HCT116 (cell line): Measurements from ENCODE around the gene ACTL7A. TPM values are rescaled to one million over a fixed set of nuclear protein-coding genes. Genes with fewer than 3 reads are reported as not detected.

Experiments used
- ATAC-seq: fragments of 200-7000 bp; cut with Tn5 transposase; 2 replicates; pipeline ENCODE4 v1.9.1; 2020; ENCODE audit warnings: mild to moderate bottlenecking, moderate library complexity
- BruUV-seq: library from RNA; stranded (reverse); fragments of 400-500 nt; replicated peaks from 2 replicates; lab custom pipeline; 2021; lab: Mats Ljungman, UMichigan
- CTCF ChIA-PET: fragments of 300-600 bp; sonication (Branson Sonifier 250); formaldehyde crosslinking; loops from one replicate; lab custom pipeline; 2021; ENCODE audit warnings: antibody characterized with exemption; lab: Charles Lee
- POLR2A ChIA-PET: fragments of 300-600, 350-600 bp; sonication (Branson Sonifier 250); formaldehyde crosslinking; loops from one replicate; lab custom pipeline; 2021; ENCODE audit warnings: antibody characterized with exemption; lab: Charles Lee
- RAD21 ChIA-PET, 2 experiments: fragments of 300-600 bp; sonication (Branson Sonifier 250); formaldehyde crosslinking; loops; one replicate each; lab custom pipeline; 2023; ENCODE audit warnings: low total read pairs in 2 of 2; ENCODE audit not compliant: uncharacterized antibody in 2 of 2, unreplicated experiment in 2 of 2, low non-redundant PET in 1 of 2; lab: Charles Lee
- DNase-seq: peaks from one replicate; pipeline ENCODE4 v3.0.0-alpha.2; 2010; ENCODE audit warnings: low read depth, low spot score
- H2AFZ ChIP-seq: fragments of 200-600 bp; shearing (Covaris generic), sonication (generic); 2 replicates; pipeline ENCODE4 v1.6.1; 2017; ENCODE audit warnings: low read depth, mixed run types, mixed read lengths, antibody characterized with exemption, low read length; ENCODE audit not compliant: poor library complexity, severe bottlenecking
- H3K27ac ChIP-seq: 2 replicates; pipeline ENCODE4 v1.5.1; 2012; ENCODE audit warnings: low read depth, low read length
- H3K27me3 ChIP-seq: fragments of 200-600 bp; sonication (generic); 2 replicates; pipeline ENCODE4 v1.6.1; 2016; ENCODE audit warnings: mixed run types, low read length, mixed read lengths; ENCODE audit not compliant: insufficient read depth
- H3K36me3 ChIP-seq, 2 experiments: fragments of 200-500 bp in 1 of 2; fragments of 200-600 bp in 1 of 2; sonication (Bioruptor generic) in 1 of 2; sonication (generic) in 1 of 2; 2 replicates each; pipeline versions ENCODE4 v1.5.1 to v1.6.1; 2014 to 2016; ENCODE audit warnings: low read length in 2 of 2, inconsistent platforms in 1 of 2, mixed read lengths in 1 of 2, mixed run types in 1 of 2; ENCODE audit not compliant: insufficient read depth in 2 of 2, control insufficient read depth in 1 of 2
- H3K4me1 ChIP-seq, 2 experiments: fragments of 200-600 bp in 1 of 2; sonication (generic) in 1 of 2; 2 replicates each; pipeline versions ENCODE4 v1.5.1 to v1.6.1; 2012 to 2017; ENCODE audit warnings: low read length in 2 of 2, inconsistent platforms in 1 of 2, mild to moderate bottlenecking in 1 of 2, mixed read lengths in 1 of 2, mixed run types in 1 of 2, moderate library complexity in 1 of 2; ENCODE audit not compliant: insufficient read depth in 2 of 2, control insufficient read depth in 1 of 2
- H3K4me2 ChIP-seq: fragments of 200-600 bp; sonication (generic); 2 replicates; pipeline ENCODE4 v1.6.1; 2017; ENCODE audit warnings: mixed run types, low read length, mixed read lengths
- H3K4me3 ChIP-seq, 2 experiments: fragments of 200-600 bp in 1 of 2; sonication (generic) in 1 of 2; replicated peaks in 1 of 2; 2 replicates each; pipeline ENCODE4 v1.5.1; 2011 to 2016; ENCODE audit warnings: low read length in 2 of 2, control low read depth in 1 of 2, low read depth in 1 of 2, mild to moderate bottlenecking in 1 of 2, mixed read lengths in 1 of 2, mixed run types in 1 of 2
- H3K79me2 ChIP-seq: fragments of 200-600 bp; sonication (generic); 2 replicates; pipeline ENCODE4 v1.6.1; 2017; ENCODE audit warnings: mild to moderate bottlenecking, mixed run types, low read length, moderate library complexity, mixed read lengths; ENCODE audit not compliant: insufficient read depth
- H3K9ac ChIP-seq: fragments of 200-600 bp; sonication (generic); 2 replicates; pipeline ENCODE4 v1.6.1; 2016; ENCODE audit warnings: low read length, mixed read lengths
- H3K9me2 ChIP-seq: fragments of 200-600 bp; sonication (generic), shearing (Covaris generic); 2 replicates; pipeline ENCODE4 v1.6.1; 2017; ENCODE audit warnings: mixed run types, mild to moderate bottlenecking, moderate library complexity; ENCODE audit not compliant: insufficient read depth
- H3K9me3 ChIP-seq, 2 experiments: fragments of 200-500 bp in 1 of 2; fragments of 200-600 bp in 1 of 2; sonication (Bioruptor generic) in 1 of 2; sonication (generic) in 1 of 2; 2 replicates each; pipeline ENCODE4 v1.6.1; 2014 to 2017; ENCODE audit warnings: low read length in 2 of 2, mixed read lengths in 2 of 2, inconsistent platforms in 1 of 2, low read depth in 1 of 2, mild to moderate bottlenecking in 1 of 2, mixed run types in 1 of 2, moderate library complexity in 1 of 2; ENCODE audit not compliant: control insufficient read depth in 1 of 2, insufficient read depth in 1 of 2
- H4K20me1 ChIP-seq: fragments of 200-600 bp; sonication (generic), shearing (Covaris generic); 2 replicates; pipeline ENCODE4 v1.6.1; 2017; ENCODE audit warnings: mixed run types, mild to moderate bottlenecking, moderate library complexity; ENCODE audit not compliant: insufficient read depth
- CBX3 ChIP-seq: IDR thresholded peaks from 2 replicates; pipeline ENCODE4 v1.6.1; 2012; ENCODE audit warnings: low read depth
- CTCF ChIP-seq, 3 experiments: fragments of 200-600 bp in 1 of 3; sonication (generic) in 1 of 3; IDR thresholded peaks in 2 of 3; conservative IDR thresholded peaks in 1 of 3; 2 replicates each; pipeline ENCODE4 v1.5.1; 2012 to 2017; ENCODE audit warnings: low read depth in 2 of 3, low read length in 2 of 3, antibody characterized with exemption in 1 of 3, borderline replicate concordance in 1 of 3, control low read depth in 1 of 3, mild to moderate bottlenecking in 1 of 3, mixed read lengths in 1 of 3, mixed run types in 1 of 3, moderate library complexity in 1 of 3; ENCODE audit not compliant: insufficient read depth in 1 of 3
- ELF1 ChIP-seq: IDR thresholded peaks from 2 replicates; pipeline ENCODE4 v1.6.1; 2012; ENCODE audit warnings: low read depth, borderline replicate concordance
- EZH2 ChIP-seq: fragments of 200-600 bp; sonication (generic); IDR thresholded peaks from 2 replicates; pipeline ENCODE4 v1.6.1; 2017; ENCODE audit warnings: antibody characterized with exemption, mixed run types
- EZH2phosphoT487 ChIP-seq: fragments of 200-600 bp; IDR thresholded peaks from 2 replicates; pipeline ENCODE4 v1.6.1; 2018; ENCODE audit warnings: antibody characterized with exemption, borderline replicate concordance
- JUND ChIP-seq: IDR thresholded peaks from 2 replicates; pipeline ENCODE4 v1.6.1; 2012
- POLR2A ChIP-seq: IDR thresholded peaks from 2 replicates; pipeline ENCODE4 v1.7.0; 2011; ENCODE audit warnings: borderline replicate concordance; ENCODE audit not compliant: insufficient read depth, insufficient read length; ENCODE audit errors: extremely low read depth
- POLR2AphosphoS5 ChIP-seq: IDR thresholded peaks from 2 replicates; pipeline ENCODE4 v1.6.1; 2011; ENCODE audit warnings: mild to moderate bottlenecking, low read depth, low read length, moderate library complexity
- TCF7L2 ChIP-seq: IDR thresholded peaks from 2 replicates; pipeline ENCODE4 v1.7.0; 2011; ENCODE audit warnings: borderline replicate concordance, inconsistent platforms; ENCODE audit not compliant: insufficient read depth, insufficient read length; ENCODE audit errors: extremely low read depth
- intact Hi-C: fragments of 100-400 bp; cut with micrococcal nuclease; formaldehyde crosslinking; loops from 2 replicates; pipeline ENCODE4 v1.10.0; 2022
- total RNA-seq: library from RNA; stranded (reverse); gene quantifications from one replicate; pipeline ENCODE4 v1.2.1, GENCODE V29; 2021; ENCODE audit not compliant: unreplicated experiment
- TF ChIP-seq, protein P1 (sequence below): IDR thresholded peaks from 2 replicates; pipeline ENCODE4 v1.6.1; 2012

ACTL7A gene
- total RNA-seq, 1 experiment from 2014 or later, result not detected

- Histone ChIP-seq H3K27me3 (no peaks in the 10 kb centered on the region), H3K4me3 (no peak overlapping the region), H3K9me3 (no peaks in the 10 kb centered on the region), H3K36me3 (no peaks in the 10 kb centered on the region), H3K27ac (no peak overlapping the region), H3K4me1 (no peaks in the 10 kb centered on the region), H3K4me2 (no peak overlapping the region), H3K9ac (no peak overlapping the region), H3K9me2 (peaks cover 5% of the 10 kb centered on the region; the same call in 1 of the 2 replicates), H2AFZ (no peak overlapping the region)
- intact Hi-C loops, result no loop called here
- ATAC-seq (no peak), DNase-seq (no peak)
- ChIA-PET CTCF (no interaction called here), RAD21 (no interaction called here), POLR2A (no interaction called here)
- no TSS peak for BruUV-seq
- TF ChIP-seq TCF7L2 (no peak), CTCF (IDR thresholded peaks at IDR 0.05 in 2 of 3, conservative IDR thresholded peaks at IDR 0.05 in 1 of 3; ENCODE audit: borderline replicate concordance in 1 of 3, insufficient read depth in 1 of 3, low read depth in 2 of 3, low read length in 2 of 3) (no peak), POLR2AphosphoS5 (no peak), ELF1 (no peak), POLR2A (no peak), EZH2 (no peak), JUND (no peak), CBX3 (no peak), EZH2phosphoT487 (no peak)
- TF ChIP-seq, protein P1, sequence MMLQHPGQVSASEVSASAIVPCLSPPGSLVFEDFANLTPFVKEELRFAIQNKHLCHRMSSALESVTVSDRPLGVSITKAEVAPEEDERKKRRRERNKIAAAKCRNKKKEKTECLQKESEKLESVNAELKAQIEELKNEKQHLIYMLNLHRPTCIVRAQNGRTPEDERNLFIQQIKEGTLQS, result no peak
- TF ChIP-seq, all 23 proteins: peak for 0
- Histone ChIP-seq H3K79me2 (no peaks in the 10 kb centered on the region), H4K20me1 (no peaks in the 10 kb centered on the region)
These were observed 17.2 kb upstream of the ACTL7A start for GRCh38 chr9:108844856-108845255.
